Measurements from ENCODE around the gene MAGI2.
"Not testable (repeated sequence)": the region's sequence is repeated elsewhere in the genome, so short reads cannot be mapped to it uniquely, and the experiment has no call there.

MAGI2 gene

DNA sequence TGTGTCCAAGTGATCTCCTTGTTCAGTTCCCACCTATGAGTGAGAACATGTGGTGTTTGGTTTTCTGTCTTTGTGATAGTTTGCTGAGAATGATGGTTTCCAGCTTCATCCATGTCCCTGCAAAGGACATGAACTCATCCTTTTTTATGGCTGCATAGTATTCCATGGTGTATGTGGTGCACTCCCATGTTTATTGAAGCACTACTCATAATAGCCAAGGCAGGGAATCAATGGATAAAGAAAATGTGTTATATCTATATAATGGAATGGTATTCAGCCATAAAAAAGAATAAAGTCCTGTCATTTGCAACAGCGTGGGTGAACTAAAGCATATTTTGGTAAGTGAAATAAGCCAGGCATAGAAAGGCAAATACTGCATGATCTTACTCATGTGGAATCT is 1213.3 kb downstream of the MAGI2 start:
- H3K4me3 ChIP-seq (ENCODE audit: low read length); H3K27me3 ChIP-seq (ENCODE audit: control insufficient read depth, insufficient read depth, low read length); H3K36me3 ChIP-seq (ENCODE audit: control insufficient read depth, insufficient read depth, low read length); H3K4me1 ChIP-seq (ENCODE audit: control insufficient read depth, insufficient read depth, low read length); H3K9ac ChIP-seq (ENCODE audit: low read length); H3K27ac ChIP-seq (ENCODE audit: low read depth, low read length): not testable (repeated sequence)

GRCh38 chr7:78234634-78235033 is 1218.8 kb downstream of the MAGI2 start:
- no peaks in the 10 kb centered on the region for H3K36me3 ChIP-seq (ENCODE audit: control insufficient read depth, insufficient read depth, low read length)
- no peak overlapping the region for H3K9ac ChIP-seq (ENCODE audit: low read length)
- H3K27ac ChIP-seq (ENCODE audit: low read depth, low read length): no peak overlapping the region
- H3K27me3 ChIP-seq (ENCODE audit: control insufficient read depth, insufficient read depth, low read length): no peaks in the 10 kb centered on the region
- no peak overlapping the region for H3K4me3 ChIP-seq (ENCODE audit: low read length)
- H3K4me1 ChIP-seq (ENCODE audit: control insufficient read depth, insufficient read depth, low read length): no peaks in the 10 kb centered on the region

GRCh38 chr7:78232806-78233205 is 1220.7 kb downstream of the MAGI2 start:
- no peaks in the 10 kb centered on the region for H3K27me3 ChIP-seq (ENCODE audit: control insufficient read depth, insufficient read depth, low read length)
- no peaks in the 10 kb centered on the region for H3K36me3 ChIP-seq (ENCODE audit: control insufficient read depth, insufficient read depth, low read length)
- no peaks in the 10 kb centered on the region for H3K4me1 ChIP-seq (ENCODE audit: control insufficient read depth, insufficient read depth, low read length)
- no peak overlapping the region for H3K4me3 ChIP-seq (ENCODE audit: low read length)
- H3K27ac ChIP-seq (ENCODE audit: low read depth, low read length): no peak overlapping the region
- H3K9ac ChIP-seq (ENCODE audit: low read length): no peak overlapping the region

DNA sequence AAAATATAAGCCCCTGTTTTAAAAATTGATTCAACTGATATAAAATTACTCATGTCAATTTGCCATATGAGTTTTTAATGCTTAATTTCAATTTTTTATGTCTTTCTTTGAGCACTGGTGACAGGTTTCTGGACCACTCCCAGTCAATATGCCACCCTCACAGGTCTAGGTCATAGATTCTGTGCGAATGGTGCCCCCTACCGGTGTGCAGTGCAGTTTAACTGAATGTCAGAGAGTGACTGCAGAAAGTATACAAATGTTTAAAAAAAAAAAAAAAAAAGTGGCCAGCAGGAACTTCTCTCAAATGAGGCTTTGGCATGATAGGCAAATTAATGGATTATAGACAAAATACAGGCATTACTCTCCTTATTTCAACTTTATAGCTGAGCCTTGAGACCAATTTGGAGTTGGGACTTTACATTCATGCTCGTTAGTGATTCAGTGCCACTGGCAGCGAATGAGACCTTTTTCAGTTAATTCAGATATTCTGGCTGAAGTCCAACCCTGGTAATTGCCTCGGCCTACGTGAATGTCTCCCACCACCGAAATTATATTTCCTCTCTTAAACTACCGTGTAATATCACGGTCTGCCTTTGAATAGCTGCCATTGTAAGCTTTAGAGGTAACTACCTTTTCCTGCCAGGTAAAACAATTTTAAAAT is 1227.3 kb downstream of the MAGI2 start:
- no peaks in the 10 kb centered on the region for H3K4me1 ChIP-seq (ENCODE audit: control insufficient read depth, insufficient read depth, low read length)
- no peak overlapping the region for H3K27ac ChIP-seq (ENCODE audit: low read depth, low read length)
- no peak overlapping the region for H3K4me3 ChIP-seq (ENCODE audit: low read length)
- no peak overlapping the region for H3K9ac ChIP-seq (ENCODE audit: low read length)
- H3K27me3 ChIP-seq (ENCODE audit: control insufficient read depth, insufficient read depth, low read length): no peaks in the 10 kb centered on the region
- H3K36me3 ChIP-seq (ENCODE audit: control insufficient read depth, insufficient read depth, low read length): no peaks in the 10 kb centered on the region

GRCh38 chr7:78225534-78225933 is 1227.9 kb downstream of the MAGI2 start:
- Histone ChIP-seq H3K27ac (ENCODE audit: low read depth, low read length) (no peak overlapping the region), H3K9ac (ENCODE audit: low read length) (no peak overlapping the region), H3K36me3 (ENCODE audit: control insufficient read depth, insufficient read depth, low read length) (no peaks in the 10 kb centered on the region), H3K27me3 (ENCODE audit: control insufficient read depth, insufficient read depth, low read length) (no peaks in the 10 kb centered on the region), H3K4me3 (ENCODE audit: low read length) (no peak overlapping the region), H3K4me1 (ENCODE audit: control insufficient read depth, insufficient read depth, low read length) (no peaks in the 10 kb centered on the region)

DNA sequence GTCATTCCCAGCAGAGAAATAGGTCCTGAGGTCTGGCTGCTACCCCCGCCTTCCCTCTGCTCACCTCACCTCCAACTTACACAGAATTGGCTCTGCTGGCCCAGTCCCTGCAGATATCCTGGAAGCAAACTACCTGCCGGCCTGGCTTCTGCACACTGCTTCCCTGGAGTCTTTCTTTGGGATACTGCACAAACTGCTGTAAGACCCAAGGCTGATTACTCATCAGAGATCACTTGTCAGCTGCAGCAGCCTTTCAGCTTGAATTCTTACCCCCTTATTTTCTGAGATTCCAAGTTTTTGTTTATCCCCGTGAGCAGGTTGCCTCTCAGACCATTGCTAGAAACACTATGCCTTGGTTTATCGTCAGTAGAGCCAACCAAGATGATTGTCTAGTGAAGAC is 1228.5 kb downstream of the MAGI2 start:
- Histone ChIP-seq H3K36me3 (ENCODE audit: control insufficient read depth, insufficient read depth, low read length) (no peaks in the 10 kb centered on the region), H3K27ac (ENCODE audit: low read depth, low read length) (no peak overlapping the region), H3K9ac (ENCODE audit: low read length) (no peak overlapping the region)

DNA sequence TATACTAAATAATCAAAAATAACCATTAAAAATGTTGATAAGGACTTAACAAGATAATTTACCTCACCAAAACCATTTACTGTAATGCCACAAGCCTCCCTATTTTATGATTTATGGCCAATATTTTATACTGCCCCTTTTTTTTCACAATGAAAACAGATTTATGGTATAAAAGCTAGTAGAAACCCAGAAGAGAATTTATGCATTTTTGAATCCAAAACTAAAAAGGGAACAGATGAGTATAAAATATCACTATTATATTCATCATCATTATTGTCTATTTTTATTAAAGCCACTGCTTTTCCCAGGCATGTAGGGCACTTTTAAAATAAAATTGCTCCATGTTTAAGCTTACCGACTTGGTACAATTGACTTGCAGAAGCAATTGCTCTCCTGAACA is 1229.9 kb downstream of the MAGI2 start:
- Histone ChIP-seq H3K4me3 (ENCODE audit: low read length) (no peak overlapping the region), H3K9ac (ENCODE audit: low read length) (no peak overlapping the region), H3K27ac (ENCODE audit: low read depth, low read length) (no peak overlapping the region), H3K27me3 (ENCODE audit: control insufficient read depth, insufficient read depth, low read length) (no peaks in the 10 kb centered on the region), H3K36me3 (ENCODE audit: control insufficient read depth, insufficient read depth, low read length) (no peaks in the 10 kb centered on the region), H3K4me1 (ENCODE audit: control insufficient read depth, insufficient read depth, low read length) (no peaks in the 10 kb centered on the region)

More for the DNA sequence above, 1228.5 kb downstream of the MAGI2 start:
- H3K4me1 ChIP-seq (ENCODE audit: control insufficient read depth, insufficient read depth, low read length): no peaks in the 10 kb centered on the region
- no peaks in the 10 kb centered on the region for H3K27me3 ChIP-seq (ENCODE audit: control insufficient read depth, insufficient read depth, low read length)
- H3K4me3 ChIP-seq (ENCODE audit: low read length): no peak overlapping the region

DNA sequence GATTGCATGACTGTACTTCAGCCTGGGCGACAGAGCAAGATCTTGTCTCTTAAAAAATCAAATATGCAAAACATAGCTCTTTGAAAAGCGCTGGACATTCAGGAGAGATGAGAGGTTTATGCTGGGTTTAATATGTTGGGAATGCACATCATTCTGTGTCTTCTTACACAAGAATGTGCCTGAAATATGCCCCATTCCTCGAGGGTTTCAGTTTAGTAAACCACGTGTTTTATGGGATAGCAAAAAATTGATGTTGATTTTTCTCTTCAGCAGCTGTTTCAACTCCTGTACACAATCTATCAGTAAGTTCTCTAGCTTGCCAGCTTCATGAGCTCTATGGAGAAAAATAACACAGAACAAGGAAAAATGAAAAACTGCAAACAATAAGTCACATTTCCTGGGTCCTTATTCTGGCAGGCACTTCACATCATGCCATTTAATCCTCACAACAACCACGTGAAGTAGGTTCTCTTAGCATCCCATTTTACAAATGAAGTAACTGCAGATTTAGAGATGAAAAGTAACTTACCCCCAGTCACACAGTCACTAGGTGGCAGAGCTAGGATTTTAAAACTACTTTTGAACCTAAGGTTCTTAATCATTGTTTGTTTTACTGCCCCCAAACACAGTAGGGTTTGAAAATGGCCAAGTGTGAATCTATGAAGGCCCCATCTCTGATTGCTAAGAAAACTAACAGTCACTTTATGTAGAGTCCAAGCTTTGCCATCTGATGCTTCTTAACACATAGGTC is 1231.3 kb downstream of the MAGI2 start:
- no peak overlapping the region for H3K4me3 ChIP-seq (ENCODE audit: low read length)
- no peak overlapping the region for H3K27ac ChIP-seq (ENCODE audit: low read depth, low read length)
- no peaks in the 10 kb centered on the region for H3K27me3 ChIP-seq (ENCODE audit: control insufficient read depth, insufficient read depth, low read length)
- no peaks in the 10 kb centered on the region for H3K36me3 ChIP-seq (ENCODE audit: control insufficient read depth, insufficient read depth, low read length)
- H3K9ac ChIP-seq (ENCODE audit: low read length): no peak overlapping the region
- no peaks in the 10 kb centered on the region for H3K4me1 ChIP-seq (ENCODE audit: control insufficient read depth, insufficient read depth, low read length)

- no peak overlapping the region for H3K27ac ChIP-seq (ENCODE audit: low read depth, low read length)
- no peak overlapping the region for H3K9ac ChIP-seq (ENCODE audit: low read length)
- no peak overlapping the region for H3K4me3 ChIP-seq (ENCODE audit: low read length)
- H3K27me3 ChIP-seq (ENCODE audit: control insufficient read depth, insufficient read depth, low read length): no peaks in the 10 kb centered on the region
- no peaks in the 10 kb centered on the region for H3K36me3 ChIP-seq (ENCODE audit: control insufficient read depth, insufficient read depth, low read length)
- H3K4me1 ChIP-seq (ENCODE audit: control insufficient read depth, insufficient read depth, low read length): no peaks in the 10 kb centered on the region
These were observed 1232.7 kb downstream of the MAGI2 start for GRCh38 chr7:78220754-78221153.

DNA sequence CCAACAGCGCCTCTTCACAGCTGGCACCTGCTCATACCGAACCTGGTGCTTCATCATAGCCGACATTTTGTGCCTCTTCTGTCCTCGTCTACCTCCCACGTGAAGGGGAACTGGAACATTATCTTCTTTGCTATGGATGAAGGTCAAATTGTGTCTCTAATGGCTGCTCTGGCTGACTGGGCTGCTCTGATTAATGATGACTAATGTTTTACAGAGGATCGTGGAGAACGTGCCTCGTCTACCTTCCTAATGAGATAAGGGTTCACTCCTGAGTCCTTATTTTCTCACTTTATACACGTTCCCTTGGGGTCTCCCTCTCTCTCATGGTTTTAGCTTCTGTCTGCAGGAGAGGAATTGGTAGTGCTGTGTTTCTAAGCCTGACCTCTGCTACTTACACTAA is 1234.6 kb downstream of the MAGI2 start:
- H3K27me3 ChIP-seq (ENCODE audit: control insufficient read depth, insufficient read depth, low read length): no peaks in the 10 kb centered on the region
- no peak overlapping the region for H3K27ac ChIP-seq (ENCODE audit: low read depth, low read length)
- no peaks in the 10 kb centered on the region for H3K36me3 ChIP-seq (ENCODE audit: control insufficient read depth, insufficient read depth, low read length)
- H3K9ac ChIP-seq (ENCODE audit: low read length): no peak overlapping the region
- H3K4me1 ChIP-seq (ENCODE audit: control insufficient read depth, insufficient read depth, low read length): no peaks in the 10 kb centered on the region
- H3K4me3 ChIP-seq (ENCODE audit: low read length): no peak overlapping the region

GRCh38 chr7:78218051-78218450 is 1235.4 kb downstream of the MAGI2 start:
- H3K9ac ChIP-seq (ENCODE audit: low read length): no peak overlapping the region
- H3K27me3 ChIP-seq (ENCODE audit: control insufficient read depth, insufficient read depth, low read length): no peaks in the 10 kb centered on the region
- H3K27ac ChIP-seq (ENCODE audit: low read depth, low read length): no peak overlapping the region
- H3K4me3 ChIP-seq (ENCODE audit: low read length): no peak overlapping the region
- H3K4me1 ChIP-seq (ENCODE audit: control insufficient read depth, insufficient read depth, low read length): no peaks in the 10 kb centered on the region
- no peaks in the 10 kb centered on the region for H3K36me3 ChIP-seq (ENCODE audit: control insufficient read depth, insufficient read depth, low read length)

DNA sequence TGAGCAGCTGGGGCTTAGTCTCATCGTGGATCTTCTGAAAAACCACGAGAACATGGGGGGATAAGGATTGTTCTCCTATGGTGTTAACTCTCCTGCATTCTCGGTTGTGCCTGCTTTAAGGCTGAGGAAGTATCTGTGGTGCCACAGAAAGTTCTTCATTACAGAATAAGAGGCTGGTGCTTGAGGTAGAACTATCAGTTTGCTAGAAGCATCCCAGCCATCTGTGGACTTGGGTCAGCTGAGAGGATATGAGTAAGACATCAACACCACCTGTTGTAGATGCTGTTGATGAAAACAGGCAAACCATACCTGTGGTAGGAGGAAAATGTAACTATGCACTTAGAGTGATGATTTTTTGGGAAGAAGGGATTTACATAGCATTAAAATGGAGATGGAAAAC is 1238.3 kb downstream of the MAGI2 start:
- H3K4me1 ChIP-seq (ENCODE audit: control insufficient read depth, insufficient read depth, low read length): no peaks in the 10 kb centered on the region
- H3K4me3 ChIP-seq (ENCODE audit: low read length): no peak overlapping the region
- no peaks in the 10 kb centered on the region for H3K36me3 ChIP-seq (ENCODE audit: control insufficient read depth, insufficient read depth, low read length)

GRCh38 chr7:78213402-78213801 is 1240.1 kb downstream of the MAGI2 start:
- no peaks in the 10 kb centered on the region for H3K27me3 ChIP-seq (ENCODE audit: control insufficient read depth, insufficient read depth, low read length)
- H3K36me3 ChIP-seq (ENCODE audit: control insufficient read depth, insufficient read depth, low read length): no peaks in the 10 kb centered on the region
- H3K27ac ChIP-seq (ENCODE audit: low read depth, low read length): no peak overlapping the region
- no peaks in the 10 kb centered on the region for H3K4me1 ChIP-seq (ENCODE audit: control insufficient read depth, insufficient read depth, low read length)
- no peak overlapping the region for H3K9ac ChIP-seq (ENCODE audit: low read length)
- H3K4me3 ChIP-seq (ENCODE audit: low read length): no peak overlapping the region

More for the DNA sequence above, 1238.3 kb downstream of the MAGI2 start:
- Histone ChIP-seq H3K27ac (ENCODE audit: low read depth, low read length) (no peak overlapping the region), H3K9ac (ENCODE audit: low read length) (no peak overlapping the region), H3K27me3 (ENCODE audit: control insufficient read depth, insufficient read depth, low read length) (no peaks in the 10 kb centered on the region)

Data from rectal smooth muscle tissue (tissue), 1 donor.